Psoas muscle (tissue), 8 donors: Measurements from ENCODE around the gene TMEM8B. TPM values are rescaled to one million over a fixed set of nuclear protein-coding genes. Genes with fewer than 3 reads are reported as not detected.

Experiments used
- ATAC-seq, 4 donors: fragments of 200-7000 bp; cut with Tn5 transposase; one replicate each; pipeline ENCODE4 v1.9.1; 2020; ENCODE audit warnings: moderate library complexity in 3 of 4, mild to moderate bottlenecking in 2 of 4
- DNase-seq, 2 donors: peaks; one replicate each; pipeline ENCODE4 v3.0.0-alpha.2; 2020
- H3K27ac ChIP-seq: fragments of 200-600 bp; one replicate; pipeline ENCODE4 v1.8.0; 2022
- H3K27me3 ChIP-seq, 3 donors: fragments of 200-600 bp in 1 of 3; one replicate each; pipeline versions ENCODE4 v1.6.1 to v1.8.0; 2013 to 2022; ENCODE audit warnings: low read length in 2 of 3, mild to moderate bottlenecking in 2 of 3, moderate library complexity in 1 of 3; ENCODE audit not compliant: insufficient read depth in 3 of 3
- H3K36me3 ChIP-seq, 2 donors: fragments of 200-600 bp in 1 of 2; one replicate each; pipeline versions ENCODE4 v1.6.1 to v1.8.0; 2013 to 2022; ENCODE audit warnings: low read depth in 1 of 2, mild to moderate bottlenecking in 1 of 2, moderate library complexity in 1 of 2; ENCODE audit not compliant: insufficient read depth in 1 of 2
- H3K4me1 ChIP-seq: fragments of 200-600 bp; one replicate; pipeline ENCODE4 v1.8.0; 2022
- H3K4me3 ChIP-seq: fragments of 200-600 bp; one replicate; pipeline ENCODE4 v1.8.0; 2022; ENCODE audit warnings: mild to moderate bottlenecking
- H3K9me3 ChIP-seq: fragments of 200-600 bp; one replicate; pipeline ENCODE4 v1.8.0; 2022
- WGBS, 3 donors: extraction: QIAGEN DNeasy Blood & Tissue Kit; methylation state at CpG; one replicate each; pipeline versions ENCODE4 v1.1.6 to v1.1.7; 2013; 5-methylcytosine and 5-hydroxymethylcytosine counted together
- intact Hi-C, 2 donors: fragments of 100-400 bp; cut with DNase I; formaldehyde crosslinking; loops; one replicate each; pipeline versions ENCODE4 v1.11.0 to v1.14.2; 2022
- polyA plus RNA-seq, 3 donors: library from polyadenylated mRNA; stranded (reverse); fragments of 200-250 nt; gene quantifications; one replicate each; pipeline ENCODE4 v1.2.3, GENCODE V29; 2013
- total RNA-seq, 4 donors: library from RNA; stranded (reverse); fragmentation: NEBNext Ultra II Directional in 2 of 4; extraction: Animal tissue kit (Norgen Biotek cat#: 25700) in 2 of 4; gene quantifications; one replicate each; pipeline versions ENCODE4 v1.2.1 to v1.2.4, GENCODE V29; 2021 to 2023
- TF ChIP-seq, protein P1 (sequence below): fragments of 200-600 bp; IDR thresholded peaks from one replicate; pipeline ENCODE4 v1.8.0; 2022; ENCODE audit warnings: antibody characterized with exemption
- donor health status: healthy with polysubstance abuse.
- donor health status: DM: no; HTN: no; CAD: no; lungs with moderate emphysema.
- donor health status: Bipolar disorder and iron deficiency.
- donor health status: healthy.
- donor health status: DM: yes; HTN: yes; CAD: no.
- donor health status: DM: no; HTN: no; CAD: no.
- donor health status: DM: no; HTN: no; CAD: no.
- donor health status: DM: yes; HTN: yes; CAD: no.

Gene TMEM8B
- total and polyA plus RNA-seq, 7 donors, result 2.8 to 18.5 (median 8.9) TPM

DNA sequence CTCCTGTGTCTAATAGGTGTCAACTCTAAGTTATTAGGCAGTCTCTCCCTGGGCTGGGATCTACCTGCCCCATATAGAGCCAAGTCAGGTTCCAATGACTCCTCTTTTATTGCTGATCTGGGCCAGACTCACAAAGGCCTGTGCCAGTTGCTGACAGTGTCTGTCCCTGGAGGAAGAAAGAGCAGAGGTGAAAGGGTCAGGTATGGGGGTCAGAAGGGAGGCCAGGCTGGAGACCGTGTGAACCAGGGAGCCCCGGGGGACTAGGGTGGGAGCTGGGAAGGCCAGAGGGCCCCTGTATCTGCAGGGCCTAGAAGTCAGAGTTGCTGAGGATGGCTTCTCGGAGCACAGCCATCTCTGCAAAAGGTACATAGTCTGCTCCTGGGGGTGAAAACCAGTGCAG, 10.7 kb upstream of the TMEM8B start:
- H3K27me3 ChIP-seq, result no peaks in the 10 kb centered on the region
- H3K9me3 ChIP-seq, result no peaks in the 10 kb centered on the region
- no peaks in the 10 kb centered on the region for H3K36me3 ChIP-seq
- H3K27ac ChIP-seq, result no peak overlapping the region
- WGBS, 3 donors, result 84 to 92% (median 89%) methylated on average over 3 of the region's 3 CpGs
- H3K4me1 ChIP-seq, result peaks cover 17% of the 10 kb centered on the region
- H3K4me3 ChIP-seq, result no peak overlapping the region
- TF ChIP-seq, protein P1, sequence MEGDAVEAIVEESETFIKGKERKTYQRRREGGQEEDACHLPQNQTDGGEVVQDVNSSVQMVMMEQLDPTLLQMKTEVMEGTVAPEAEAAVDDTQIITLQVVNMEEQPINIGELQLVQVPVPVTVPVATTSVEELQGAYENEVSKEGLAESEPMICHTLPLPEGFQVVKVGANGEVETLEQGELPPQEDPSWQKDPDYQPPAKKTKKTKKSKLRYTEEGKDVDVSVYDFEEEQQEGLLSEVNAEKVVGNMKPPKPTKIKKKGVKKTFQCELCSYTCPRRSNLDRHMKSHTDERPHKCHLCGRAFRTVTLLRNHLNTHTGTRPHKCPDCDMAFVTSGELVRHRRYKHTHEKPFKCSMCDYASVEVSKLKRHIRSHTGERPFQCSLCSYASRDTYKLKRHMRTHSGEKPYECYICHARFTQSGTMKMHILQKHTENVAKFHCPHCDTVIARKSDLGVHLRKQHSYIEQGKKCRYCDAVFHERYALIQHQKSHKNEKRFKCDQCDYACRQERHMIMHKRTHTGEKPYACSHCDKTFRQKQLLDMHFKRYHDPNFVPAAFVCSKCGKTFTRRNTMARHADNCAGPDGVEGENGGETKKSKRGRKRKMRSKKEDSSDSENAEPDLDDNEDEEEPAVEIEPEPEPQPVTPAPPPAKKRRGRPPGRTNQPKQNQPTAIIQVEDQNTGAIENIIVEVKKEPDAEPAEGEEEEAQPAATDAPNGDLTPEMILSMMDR, result no peak
- intact Hi-C loops, result no loop called here
- no peak for DNase-seq
- no peak for ATAC-seq

DNA sequence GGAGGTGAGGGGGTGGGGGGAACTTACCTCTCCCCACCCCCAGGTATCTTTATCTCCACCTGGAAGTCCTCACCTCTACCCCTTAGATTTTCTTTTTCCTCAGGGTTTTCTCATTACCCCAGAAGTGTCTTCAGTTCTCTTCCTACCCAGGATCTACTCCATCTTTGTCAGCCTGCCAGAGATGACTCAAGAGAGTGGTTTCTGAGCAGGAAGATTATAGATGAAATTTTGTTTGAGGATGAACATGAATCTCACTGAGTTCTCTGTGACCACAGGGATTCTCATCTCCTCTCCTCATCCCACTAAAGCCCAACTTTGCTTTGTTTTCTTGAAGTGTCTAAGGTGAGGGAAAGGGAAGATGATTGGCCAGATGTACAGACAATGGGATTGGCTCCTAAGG, 9.0 kb upstream of the TMEM8B start:
- H3K27ac ChIP-seq, result no peak overlapping the region
- TF ChIP-seq, protein P1, result no peak
- H3K36me3 ChIP-seq, result no peaks in the 10 kb centered on the region
- H3K4me3 ChIP-seq, result no peak overlapping the region
- intact Hi-C loops, result no loop called here
- H3K4me1 ChIP-seq, result peaks cover 7% of the 10 kb centered on the region
- no peaks in the 10 kb centered on the region for H3K9me3 ChIP-seq
- no peak for DNase-seq
- H3K27me3 ChIP-seq, result no peaks in the 10 kb centered on the region
- no peak for ATAC-seq

DNA sequence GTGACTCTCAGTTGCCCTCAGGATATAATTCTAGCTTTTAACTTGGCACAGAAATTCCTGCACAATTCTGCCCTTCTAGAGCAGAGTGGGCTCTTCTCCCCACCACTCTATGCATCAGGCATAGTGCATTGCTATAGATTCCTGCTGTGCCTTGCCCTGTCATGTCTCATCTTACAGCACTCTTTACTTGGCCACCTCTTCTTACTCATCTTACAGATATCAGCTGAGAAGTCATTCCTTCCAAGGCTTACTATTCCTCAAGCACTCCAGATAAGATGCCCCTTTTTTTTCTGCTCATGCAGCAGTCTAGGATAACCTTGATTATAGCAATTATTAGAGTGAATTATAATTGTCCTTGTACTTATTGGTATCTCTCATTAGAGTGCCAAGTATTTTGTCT, 6.1 kb upstream of the TMEM8B start:
- H3K27me3 ChIP-seq, result no peaks in the 10 kb centered on the region
- ATAC-seq (no peak), DNase-seq (no peak)
- TF ChIP-seq, protein P1, result no peak
- no peaks in the 10 kb centered on the region for H3K9me3 ChIP-seq
- H3K4me1 ChIP-seq, result peaks cover 3% of the 10 kb centered on the region
- intact Hi-C loops, result no loop called here
- no peak overlapping the region for H3K27ac ChIP-seq
- H3K4me3 ChIP-seq, result no peak overlapping the region
- no peaks in the 10 kb centered on the region for H3K36me3 ChIP-seq

DNA sequence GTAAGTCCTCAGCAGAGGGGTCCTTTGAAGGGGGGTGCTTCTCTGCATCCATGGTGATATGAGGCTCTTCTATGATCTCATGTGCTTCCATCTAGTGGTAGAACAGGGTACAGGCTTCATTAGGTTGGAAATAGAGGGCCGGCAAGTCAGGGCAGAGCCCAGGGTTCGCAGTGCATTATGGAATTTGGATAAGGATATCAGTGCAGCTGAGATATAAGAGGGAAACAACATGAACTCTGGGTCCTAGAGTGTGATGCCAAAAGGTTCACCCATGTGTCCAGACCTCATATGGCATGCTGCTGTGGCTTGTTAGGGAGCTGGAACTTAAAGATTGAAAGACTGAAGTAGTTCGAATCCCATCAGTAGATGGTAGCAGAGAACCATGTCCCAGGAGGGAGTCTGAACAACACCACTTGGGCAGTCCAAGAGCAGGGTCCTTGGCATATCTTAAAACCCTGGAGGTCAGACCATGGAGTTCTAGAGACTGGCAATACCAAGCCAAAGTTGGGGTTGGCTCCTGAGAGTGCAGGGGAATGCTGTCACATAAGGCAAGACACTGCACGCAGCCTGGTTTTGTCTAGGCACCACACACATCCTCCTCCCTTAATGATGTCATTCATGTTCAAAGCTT, 2.8 kb upstream of the TMEM8B start:
- H3K27ac ChIP-seq, result no peak overlapping the region

More for the DNA sequence above, 2.8 kb upstream of the TMEM8B start:
- ATAC-seq, result peak; percentile 43 to 69 (median 56)
- peaks cover 19% of the 10 kb centered on the region for H3K4me1 ChIP-seq
- H3K36me3 ChIP-seq, result no peaks in the 10 kb centered on the region
- TF ChIP-seq, protein P1, result peak; percentile 76
- no peaks in the 10 kb centered on the region for H3K9me3 ChIP-seq
- DNase-seq, result no peak
- WGBS, 3 donors, result 36 to 44% (median 39%) methylated on average over 4 of the region's 4 CpGs
- intact Hi-C loops, result loop anchor here (1.0 to 2.0 kb wide), 3 partner anchors 35 to 57 kb away; partner anchors contain the start of gene NPR2 (in 1 of the 2)
- H3K27me3 ChIP-seq, result no peaks in the 10 kb centered on the region
- H3K4me3 ChIP-seq, result no peak overlapping the region
